ENCODE measurements around the gene TLE5. TPM values are rescaled to one million over a fixed set of nuclear protein-coding genes. Genes with fewer than 3 reads are reported as not detected.

The TLE5 gene
- polyA plus RNA-seq, 4 donors: 425 to 627 (median 469) TPM

DNA sequence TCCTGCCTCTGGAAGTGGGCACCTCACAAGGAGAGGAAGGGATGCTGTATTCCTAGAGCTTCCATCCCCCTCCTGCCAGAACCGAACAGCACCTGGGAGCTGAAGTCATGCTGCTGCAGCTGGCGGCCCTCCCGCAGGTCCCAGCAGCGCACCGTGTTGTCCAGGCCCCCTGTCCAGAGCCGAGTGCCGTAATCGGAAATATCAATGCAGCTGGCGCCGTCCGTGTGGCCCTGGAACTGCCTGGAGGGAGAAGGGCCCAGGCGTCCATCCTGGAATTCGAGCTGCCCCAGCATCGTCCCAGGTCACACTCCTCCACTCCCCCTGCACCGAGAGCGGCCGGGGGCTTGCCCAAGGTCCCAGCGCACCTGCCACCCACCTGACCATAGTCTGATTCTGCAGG, 57.0 kb downstream of the TLE5 start:
- DNase-seq (ENCODE audit: low read depth in 4 of 4, low spot score in 3 of 4): no peak

GRCh38 chr19:3004522-3004921, 57.8 kb downstream of the TLE5 start:
- DNase-seq (ENCODE audit: low read depth in 4 of 4, low spot score in 3 of 4): no peak

DNA sequence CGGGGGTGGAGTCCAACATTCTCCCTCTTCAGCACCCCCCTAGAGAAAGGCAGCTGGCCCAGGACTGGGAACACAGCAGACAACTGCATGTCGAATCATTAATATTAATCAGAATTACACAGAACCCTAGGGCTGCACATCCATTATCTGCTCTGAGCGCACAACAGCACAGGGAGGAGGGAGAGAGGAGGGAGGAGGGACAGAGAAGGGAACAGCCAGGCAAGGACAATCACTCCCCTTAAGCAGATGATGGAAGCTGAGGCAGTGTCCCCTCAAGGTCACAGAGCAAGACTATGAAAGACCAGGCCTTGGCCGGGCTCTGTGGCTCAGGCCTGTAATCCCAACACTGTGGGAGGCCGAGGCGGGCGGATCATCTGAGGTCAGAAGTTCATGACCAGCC, 59.2 kb downstream of the TLE5 start:
- DNase-seq (ENCODE audit: low read depth in 4 of 4, low spot score in 3 of 4): no peak

Other genes with a start within 250 kb of the TLE5 start
- gene ZNF554, start 242.6 kb downstream of the TLE5 start, polyA plus RNA-seq (ENCODE audit: insufficient read length in 4 of 4): 1 to 10 TPM; 7.4 to 9.9 (median 9.2) TPM
- 10 to 100 TPM; 10.0 to 14.7 (median 11.9) TPM for gene ZNF555, start 221.0 kb downstream of the TLE5 start, polyA plus RNA-seq (ENCODE audit: insufficient read length in 4 of 4)
- 1 to 10 TPM in 2 of 4 donors, under 1 TPM in 2; 0.58 to 1.3 (median 1.0) TPM for gene ZNF556, start 195.2 kb downstream of the TLE5 start, polyA plus RNA-seq (ENCODE audit: insufficient read length in 4 of 4)
- gene ZNF57, start 161.6 kb downstream of the TLE5 start, polyA plus RNA-seq (ENCODE audit: insufficient read length in 4 of 4): 1 to 10 TPM; 4.9 to 9.2 (median 7.7) TPM
- 1 to 10 TPM; 6.5 to 8.1 (median 7.3) TPM for gene ZNF77, start 117.5 kb downstream of the TLE5 start, polyA plus RNA-seq (ENCODE audit: insufficient read length in 4 of 4)
- gene TLE6, start 84.9 kb downstream of the TLE5 start, polyA plus RNA-seq (ENCODE audit: insufficient read length in 4 of 4): 10 to 100 TPM in 1 of 4 donors, 1 to 10 TPM in 3; 1.9 to 10.5 (median 7.5) TPM
- gene TLE2, start 33.2 kb downstream of the TLE5 start, polyA plus RNA-seq (ENCODE audit: insufficient read length in 4 of 4): 10 to 100 TPM; 39.1 to 68.7 (median 43.7) TPM
- 10 to 100 TPM; 49.1 to 58.9 (median 54.2) TPM for gene GNA11, start 31.9 kb upstream of the TLE5 start, polyA plus RNA-seq (ENCODE audit: insufficient read length in 4 of 4)
- gene GNA15, start 73.5 kb upstream of the TLE5 start, polyA plus RNA-seq (ENCODE audit: insufficient read length in 4 of 4): 1 to 10 TPM in 3 of 4 donors, under 1 TPM in 1; 0.96 to 2.2 (median 1.1) TPM
- gene S1PR4, start 116.3 kb upstream of the TLE5 start, polyA plus RNA-seq (ENCODE audit: insufficient read length in 4 of 4): under 1 TPM; 0.21 to 0.54 (median 0.32) TPM
- 10 to 100 TPM; 28.1 to 50.9 (median 32.1) TPM for gene NCLN, start 123.4 kb upstream of the TLE5 start, polyA plus RNA-seq (ENCODE audit: insufficient read length in 4 of 4)
- gene CELF5, start 162.2 kb upstream of the TLE5 start, polyA plus RNA-seq (ENCODE audit: insufficient read length in 4 of 4): 1 to 10 TPM in 2 of 4 donors, under 1 TPM in 2; 0.76 to 1.3 (median 0.97) TPM

All from left renal pelvis (tissue), 4 donors.